HepG2 (cell line): ENCODE measurements around the gene ADARB1. TPM values are rescaled to one million over a fixed set of nuclear protein-coding genes. Genes with fewer than 3 reads are reported as not detected.

ENCODE experiments used
- ATAC-seq: fragments of 200-7000 bp; cut with Tn5 transposase; 3 replicates; pipeline ENCODE4 v1.9.1; 2020; ENCODE audit warnings: mild to moderate bottlenecking, moderate library complexity
- BruUV-seq: library from RNA; stranded (reverse); fragments of 400-500 nt; replicated peaks from 2 replicates; lab custom pipeline; 2021; lab: Mats Ljungman, UMichigan
- CTCF ChIA-PET: fragments of 300-600 bp; formaldehyde crosslinking; extraction: SDS; loops from one replicate; lab custom pipeline; 2021; ENCODE audit warnings: low total read pairs, inconsistent platforms, low intra/inter-chr PET ratio; lab: Yijun Ruan, JAX
- POLR2A ChIA-PET: fragments of 350-600 bp; sonication (Branson Sonifier 250); formaldehyde crosslinking; loops from one replicate; lab custom pipeline; 2020; ENCODE audit warnings: antibody characterized with exemption, inconsistent platforms; lab: Yijun Ruan, JAX
- DNase-seq: peaks from one replicate; pipeline ENCODE4 v3.0.0-alpha.2; 2015; ENCODE audit warnings: low spot score
- FAIRE-seq: peaks from 3 replicates; lab custom pipeline; 2011; peaks lifted over from hg19 to GRCh38; lab: Jason Lieb, UNC
- H2AFZ ChIP-seq: one replicate; pipeline ENCODE4 v1.6.1; 2011; ENCODE audit warnings: low read length, inconsistent platforms
- H3K27ac ChIP-seq: fragments of 300-600 bp; 3 replicates; pipeline ENCODE4 v1.8.0; 2011; ENCODE audit warnings: mixed run types, mild to moderate bottlenecking, mixed read lengths, low read length, inconsistent platforms; ENCODE audit not compliant: insufficient read depth; ENCODE audit errors: extremely low read length
- H3K27me3 ChIP-seq, 2 experiments: fragments of 200-600 bp in 1 of 2; 2 replicates in 1 of 2; 3 replicates in 1 of 2; pipeline versions ENCODE4 v1.6.0 to v1.8.0; 2011; ENCODE audit warnings: low read length in 2 of 2, mild to moderate bottlenecking in 2 of 2, moderate library complexity in 2 of 2, inconsistent platforms in 1 of 2; ENCODE audit not compliant: insufficient read depth in 2 of 2, control insufficient read depth in 1 of 2
- H3K36me3 ChIP-seq, 2 experiments: fragments of 200-600 bp in 1 of 2; replicated peaks in 1 of 2; 2 replicates in 1 of 2; 3 replicates in 1 of 2; pipeline versions ENCODE4 v1.5.1 to v1.8.0; 2011; ENCODE audit warnings: low read length in 2 of 2, inconsistent platforms in 1 of 2; ENCODE audit not compliant: insufficient read depth in 2 of 2, control insufficient read depth in 1 of 2
- H3K4me1 ChIP-seq: 2 replicates; pipeline ENCODE4 v1.5.1; 2012; ENCODE audit warnings: low read length, inconsistent platforms; ENCODE audit not compliant: insufficient read depth
- H3K4me2 ChIP-seq: 2 replicates; pipeline ENCODE4 v1.6.0; 2011; ENCODE audit warnings: low read depth, low read length, inconsistent platforms
- H3K4me3 ChIP-seq, 3 experiments: fragments of 200-600 bp in 1 of 3; sonication (generic), shearing (Covaris generic) in 1 of 3; replicated peaks in 1 of 3; 2 replicates each; pipeline ENCODE4 v1.5.1; 2011 to 2016; ENCODE audit warnings: low read length in 3 of 3, inconsistent platforms in 2 of 3, low read depth in 2 of 3, mild to moderate bottlenecking in 2 of 3, control low read depth in 1 of 3, mixed read lengths in 1 of 3; ENCODE audit not compliant: insufficient read depth in 1 of 3
- H3K79me2 ChIP-seq: one replicate; pipeline ENCODE4 v1.6.1; 2011; ENCODE audit warnings: low read length, inconsistent platforms; ENCODE audit not compliant: insufficient read depth
- H3K9ac ChIP-seq: 2 replicates; pipeline ENCODE4 v1.6.0; 2011; ENCODE audit warnings: mild to moderate bottlenecking, low read depth, low read length, inconsistent platforms; ENCODE audit not compliant: insufficient read depth
- H3K9me3 ChIP-seq: 2 replicates; pipeline ENCODE4 v1.5.1; 2012; ENCODE audit warnings: mild to moderate bottlenecking, low read length
- H4K20me1 ChIP-seq: 2 replicates; pipeline ENCODE4 v1.6.0; 2011; ENCODE audit warnings: inconsistent platforms, mild to moderate bottlenecking, low read length, moderate library complexity; ENCODE audit not compliant: insufficient read depth
- FOSL1 ChIP-seq: sonication (generic); formaldehyde crosslinking; IDR thresholded peaks from 2 replicates; pipeline ENCODE4 v1.9.0; 2021; ENCODE audit warnings: missing genetic modification reagents, borderline replicate concordance
- NONO ChIP-seq, 2 experiments: fragments of 450-650 bp in 1 of 2; sonication (generic) in 1 of 2; formaldehyde crosslinking in 1 of 2; IDR thresholded peaks in 1 of 2; conservative IDR thresholded peaks in 1 of 2; 2 replicates each; pipeline versions ENCODE4 v1.6.1 to v1.8.0; 2017 to 2022; ENCODE audit warnings: mild to moderate bottlenecking in 1 of 2, missing genetic modification reagents in 1 of 2, moderate library complexity in 1 of 2
- RFX3 ChIP-seq: IDR thresholded peaks from 2 replicates; pipeline ENCODE4 v1.6.1; 2016; ENCODE audit warnings: missing biosample characterization, missing genetic modification reagents
- ZNF260 ChIP-seq: sonication (generic); formaldehyde crosslinking; IDR thresholded peaks from 2 replicates; pipeline ENCODE4 v1.4.0; 2020; ENCODE audit warnings: missing genetic modification reagents, low read depth, mild to moderate bottlenecking, borderline replicate concordance
- ZNF367 ChIP-seq: sonication (generic); formaldehyde crosslinking; IDR thresholded peaks from 2 replicates; pipeline ENCODE4 v1.4.0; 2020; ENCODE audit warnings: missing genetic modification reagents, borderline replicate concordance
- ZSCAN31 ChIP-seq: sonication (generic); formaldehyde crosslinking; IDR thresholded peaks from 2 replicates; pipeline ENCODE4 v1.5.0; 2020; ENCODE audit warnings: low read depth, mild to moderate bottlenecking, missing genetic modification reagents
- in situ Hi-C: cut with HindIII; loops from 2 replicates; pipeline ENCODE4 v1.10.0; 2017; ENCODE audit warnings: low pct_unique_long_range_greater_than_20kb; ENCODE audit not compliant: extremely low pct_ligation_motif_present
- intact Hi-C: fragments of 100-400 bp; cut with micrococcal nuclease; formaldehyde crosslinking; loops from one replicate; pipeline ENCODE4 v1.10.0; 2022; ENCODE audit not compliant: unreplicated experiment
- polyA plus RNA-seq, 8 experiments: library from polyadenylated mRNA; depleted of rRNA in 3 of 8; stranded (reverse) in 7 of 8; unstranded in 1 of 8; fragments of >200 nt; fragmentation: Illumina TruSeq in 4 of 8; extraction: Trizol in 4 of 8; gene quantifications; 2 replicates each; pipeline versions ENCODE4 v1.2.1 to v1.2.3, GENCODE V29; 2011 to 2016; ENCODE audit warnings: low read depth in 4 of 8, missing spikeins in 1 of 8, mixed read lengths in 1 of 8; ENCODE audit not compliant: insufficient read depth in 1 of 8
- total RNA-seq, 5 experiments: library from RNA; depleted of rRNA; stranded (reverse); fragments of >200 nt; fragmentation: Illumina TruSeq; extraction: Trizol; gene quantifications; 2 replicates each; pipeline ENCODE4 v1.2.3, GENCODE V29; 2016; ENCODE audit warnings: low read depth in 1 of 5
- TF ChIP-seq, protein P1 (sequence below): sonication (generic); formaldehyde crosslinking; IDR thresholded peaks from 2 replicates; pipeline ENCODE4 v1.4.0; 2020; ENCODE audit warnings: mild to moderate bottlenecking, missing genetic modification reagents

Gene ADARB1
- total and polyA plus RNA-seq, 2 of the 13 experiments (the other 11 are each of a cell fraction or from before 2014, with no cell fraction given), result 6.6 to 10.0 TPM

- intact Hi-C loops, result no loop called here
- Histone ChIP-seq H3K79me2 (no peaks in the 10 kb centered on the region), H3K4me1 (no peaks in the 10 kb centered on the region), H3K9ac (no peak overlapping the region), H3K4me2 (no peak overlapping the region), H2AFZ (no peak overlapping the region), H3K9me3 (no peaks in the 10 kb centered on the region), H4K20me1 (no peaks in the 10 kb centered on the region), H3K27me3 (no peaks in the 10 kb centered on the region), H3K27ac (no peak overlapping the region), H3K36me3 (peaks cover 0 to 2% of the 10 kb centered on the region in 2 experiments; a peak in 1 of 5 replicates), H3K4me3 (no peak overlapping the region)
- ATAC-seq (no peak), FAIRE-seq (no peak), DNase-seq (no peak)
- ChIA-PET CTCF (no interaction called here), POLR2A (no interaction called here)
- TF ChIP-seq ZNF260 (CRISPR knock-in tag) (no peak), FOSL1 (no peak), ZSCAN31 (CRISPR knock-in tag) (no peak), NONO (IDR thresholded peaks at IDR 0.05) (0 out of 2 replicates have a peak, but pooled peaks have one; percentile 50), NONO (CRISPR knock-in tag; conservative IDR thresholded peaks at IDR 0.05) (no peak), ZNF367 (no peak), RFX3 (CRISPR knock-in tag) (no peak)
- TF ChIP-seq, protein P1, sequence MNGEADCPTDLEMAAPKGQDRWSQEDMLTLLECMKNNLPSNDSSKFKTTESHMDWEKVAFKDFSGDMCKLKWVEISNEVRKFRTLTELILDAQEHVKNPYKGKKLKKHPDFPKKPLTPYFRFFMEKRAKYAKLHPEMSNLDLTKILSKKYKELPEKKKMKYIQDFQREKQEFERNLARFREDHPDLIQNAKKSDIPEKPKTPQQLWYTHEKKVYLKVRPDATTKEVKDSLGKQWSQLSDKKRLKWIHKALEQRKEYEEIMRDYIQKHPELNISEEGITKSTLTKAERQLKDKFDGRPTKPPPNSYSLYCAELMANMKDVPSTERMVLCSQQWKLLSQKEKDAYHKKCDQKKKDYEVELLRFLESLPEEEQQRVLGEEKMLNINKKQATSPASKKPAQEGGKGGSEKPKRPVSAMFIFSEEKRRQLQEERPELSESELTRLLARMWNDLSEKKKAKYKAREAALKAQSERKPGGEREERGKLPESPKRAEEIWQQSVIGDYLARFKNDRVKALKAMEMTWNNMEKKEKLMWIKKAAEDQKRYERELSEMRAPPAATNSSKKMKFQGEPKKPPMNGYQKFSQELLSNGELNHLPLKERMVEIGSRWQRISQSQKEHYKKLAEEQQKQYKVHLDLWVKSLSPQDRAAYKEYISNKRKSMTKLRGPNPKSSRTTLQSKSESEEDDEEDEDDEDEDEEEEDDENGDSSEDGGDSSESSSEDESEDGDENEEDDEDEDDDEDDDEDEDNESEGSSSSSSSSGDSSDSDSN, result no peak
- in situ Hi-C loops, result no loop called here
- BruUV-seq, result no TSS peak
Observed at GRCh38 chr21:45155910-45156309, 81.5 kb downstream of the ADARB1 start.
